GM18519 (cell line): Measurements from ENCODE around the gene FUS.
"Not testable (repeated sequence)": the region's sequence is repeated elsewhere in the genome, so short reads cannot be mapped to it uniquely, and the experiment has no call there.

Experiments
- ATAC-seq: cut with Tn5 transposase; IDR thresholded peaks from one replicate; pipeline ENCODE4 v1.9.1; 2021; ENCODE audit warnings: mild to moderate bottlenecking, moderate library complexity; ENCODE audit not compliant: unreplicated experiment, low FRiP score

Gene FUS

GRCh38 chr16:31179747-31180459, at the start of gene FUS:
Gene FUS, plus strand, starts transcription at chr16:31180139. Its CDS starts 76 bp downstream, at chr16:31180215.
- peak; percentile 33 for ATAC-seq

- ATAC-seq: no peak
Observed at GRCh38 chr16:31130336-31130891, 49.5 kb upstream of the FUS start.

GRCh38 chr16:31130899-31131298, 49.0 kb upstream of the FUS start:
- ATAC-seq: no peak

GRCh38 chr16:31131416-31131815, 48.5 kb upstream of the FUS start:
- ATAC-seq: no peak

- no peak for ATAC-seq
Observed at GRCh38 chr16:31131841-31132271, 48.1 kb upstream of the FUS start.

GRCh38 chr16:31132303-31132979, 47.5 kb upstream of the FUS start:
- ATAC-seq: no peak

GRCh38 chr16:31133046-31133501, 46.9 kb upstream of the FUS start:
- no peak for ATAC-seq

- ATAC-seq: no peak
Observed at GRCh38 chr16:31134091-31134571, 45.8 kb upstream of the FUS start.

GRCh38 chr16:31134625-31135534, 45.1 kb upstream of the FUS start:
- no peak for ATAC-seq

GRCh38 chr16:31135535-31136286, 44.2 kb upstream of the FUS start, which contains the start of gene PRSS8:
Gene PRSS8, minus strand, starts transcription at chr16:31135727. Its CDS starts 229 bp downstream, at chr16:31135498.
- ATAC-seq: no peak

GRCh38 chr16:31136287-31136662, 43.7 kb upstream of the FUS start:
- ATAC-seq: no peak

- not testable (repeated sequence) for ATAC-seq
Observed at GRCh38 chr16:31136822-31137499, 43.0 kb upstream of the FUS start.

GRCh38 chr16:31138621-31139578, 41.0 kb upstream of the FUS start:
- ATAC-seq: no peak

- not testable (repeated sequence) for ATAC-seq
Observed at GRCh38 chr16:31141071-31141469, 38.9 kb upstream of the FUS start.

GRCh38 chr16:31141489-31142108, 38.3 kb upstream of the FUS start:
- no peak for ATAC-seq

GRCh38 chr16:31142109-31143010, 37.6 kb upstream of the FUS start:
- ATAC-seq: peak; percentile 66
